ENCODE data around the gene ENAH.

GRCh38 chr1:225654277-225654597 lies 1.3 kb upstream of the ENAH start:
- TF ChIP-seq CTCF (IDR thresholded peaks at IDR 0.05; ENCODE audit: insufficient read depth, low read length, poor library complexity, severe bottlenecking) (no peak), EZH2phosphoT487 (conservative IDR thresholded peaks at IDR 0.05; ENCODE audit: low read length) (no peak)
